ENCODE measurements around the gene COX19.

COX19 gene

DNA sequence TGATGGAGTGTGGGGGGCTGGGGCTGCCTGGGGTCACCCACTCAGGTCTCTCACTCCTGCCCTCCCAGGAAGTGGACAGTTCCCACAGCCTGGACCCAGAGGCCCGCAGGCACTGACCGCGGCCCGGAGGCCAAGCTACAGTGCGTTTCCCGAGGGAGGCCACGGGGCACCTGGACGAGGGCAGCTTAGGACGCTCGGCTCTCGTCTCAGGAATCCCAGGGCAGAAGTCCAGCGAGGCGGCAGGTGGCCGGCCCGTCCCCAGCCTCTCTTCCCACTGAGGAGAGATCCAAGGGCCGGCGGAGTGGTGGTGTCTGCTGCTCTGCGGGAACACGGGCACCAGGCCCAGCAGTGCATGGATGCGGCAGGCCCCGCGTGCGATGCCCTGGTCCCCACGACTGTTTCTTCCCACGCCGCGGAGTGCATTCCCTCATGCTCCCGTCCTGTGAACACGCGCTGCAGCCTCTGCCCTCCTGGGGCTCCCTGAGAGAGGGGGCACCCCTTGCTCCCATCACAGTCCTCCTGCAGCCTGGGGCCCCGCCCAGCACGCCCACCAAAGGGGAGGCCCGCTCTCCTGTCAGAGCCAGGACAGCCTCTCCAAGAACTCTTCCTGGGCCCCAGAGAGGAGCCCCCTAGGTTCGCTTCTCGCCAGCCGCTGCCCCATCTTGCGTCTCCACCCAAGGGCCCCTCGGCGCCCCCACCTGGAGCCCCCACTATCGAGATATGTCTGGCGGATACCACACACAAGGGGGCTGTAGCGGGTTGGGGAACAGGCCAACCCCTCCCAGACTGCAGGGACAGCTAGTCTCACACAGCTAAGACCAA, 44.7 kb upstream of the COX19 start:
- H3K9me3 ChIP-seq (ENCODE audit: low read depth, low read length): no peaks in the 10 kb centered on the region
- H3K27ac ChIP-seq: no peak overlapping the region
- H3K9ac ChIP-seq (ENCODE audit: insufficient read length): no peak overlapping the region
- no peak for DNase-seq (ENCODE audit: low read depth, low spot score)
- H3K36me3 ChIP-seq (ENCODE audit: insufficient read depth, low read length): no peaks in the 10 kb centered on the region
- TF ChIP-seq EZH2 (IDR thresholded peaks at IDR 0.05) (no peak), FOXP2 (optimal IDR thresholded peaks at IDR 0.05; ENCODE audit: control extremely low read depth, extremely low read length, insufficient read depth) (no peak), POLR2AphosphoS5 (IDR thresholded peaks at IDR 0.05; ENCODE audit: borderline replicate concordance, low read depth, low read length) (no peak)
- H3K4me3 ChIP-seq: no peak overlapping the region

DNA sequence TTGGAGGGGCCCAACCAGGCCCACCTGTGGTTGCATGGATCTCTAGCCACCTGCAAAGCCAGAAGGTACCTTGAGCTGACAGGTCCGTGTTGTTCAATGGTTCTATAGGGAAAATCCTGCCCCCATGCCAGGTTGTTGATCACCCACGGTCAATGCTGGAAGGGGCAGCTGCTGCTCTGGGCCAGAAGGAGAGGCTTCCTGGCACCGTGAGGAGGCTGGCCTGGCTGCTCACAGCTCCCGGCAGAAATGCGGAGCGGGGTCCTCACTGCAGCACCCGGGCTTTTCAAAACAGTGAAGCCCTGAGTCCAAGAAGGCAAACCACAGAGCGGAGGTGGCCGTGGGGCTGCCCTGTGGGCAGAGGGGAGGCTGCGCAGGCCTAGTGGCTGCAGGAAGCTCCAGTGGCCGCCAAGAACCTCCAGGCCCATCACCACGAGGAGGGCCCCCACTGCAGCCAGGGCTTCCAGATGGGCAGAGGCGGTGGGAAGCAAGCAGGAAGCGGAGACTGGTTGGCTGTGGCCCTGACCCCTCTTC, 44.0 kb upstream of the COX19 start:
- Histone ChIP-seq H3K9me3 (ENCODE audit: low read depth, low read length) (no peaks in the 10 kb centered on the region), H3K4me3 (no peak overlapping the region), H3K36me3 (ENCODE audit: insufficient read depth, low read length) (no peaks in the 10 kb centered on the region), H3K27ac (no peak overlapping the region), H3K9ac (ENCODE audit: insufficient read length) (no peak overlapping the region)
- no peak for TF ChIP-seq FOXP2 (optimal IDR thresholded peaks at IDR 0.05; ENCODE audit: control extremely low read depth, extremely low read length, insufficient read depth)
- no peak for TF ChIP-seq EZH2 (IDR thresholded peaks at IDR 0.05)
- no peak for TF ChIP-seq POLR2AphosphoS5 (IDR thresholded peaks at IDR 0.05; ENCODE audit: borderline replicate concordance, low read depth, low read length)
- DNase-seq (ENCODE audit: low read depth, low spot score): no peak

DNA sequence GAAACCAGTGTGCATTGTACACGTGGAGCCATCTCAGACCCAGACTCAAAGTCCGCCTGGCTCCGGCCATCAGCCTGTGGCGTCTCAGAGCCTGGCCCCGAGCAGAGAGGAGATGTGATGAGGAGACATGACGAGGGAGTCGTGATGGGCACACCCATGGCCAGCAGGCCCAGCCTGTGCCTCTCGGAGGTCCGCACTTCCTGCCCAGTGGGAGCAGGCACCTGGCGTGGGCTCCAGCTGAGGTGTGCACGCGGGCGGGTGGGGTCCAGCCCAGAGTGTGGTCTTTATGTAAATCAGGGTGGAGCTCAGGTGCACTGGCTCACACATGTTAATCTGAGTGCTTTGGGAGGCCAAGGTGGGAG, 43.0 kb upstream of the COX19 start:
- DNase-seq (ENCODE audit: low read depth, low spot score): no peak
- no peaks in the 10 kb centered on the region for H3K9me3 ChIP-seq (ENCODE audit: low read depth, low read length)
- no peak for TF ChIP-seq POLR2AphosphoS5 (IDR thresholded peaks at IDR 0.05; ENCODE audit: borderline replicate concordance, low read depth, low read length)
- TF ChIP-seq EZH2 (IDR thresholded peaks at IDR 0.05): no peak
- no peak for TF ChIP-seq FOXP2 (optimal IDR thresholded peaks at IDR 0.05; ENCODE audit: control extremely low read depth, extremely low read length, insufficient read depth)
- no peak overlapping the region for H3K4me3 ChIP-seq
- no peak overlapping the region for H3K9ac ChIP-seq (ENCODE audit: insufficient read length)
- H3K36me3 ChIP-seq (ENCODE audit: insufficient read depth, low read length): no peaks in the 10 kb centered on the region
- no peak overlapping the region for H3K27ac ChIP-seq

DNA sequence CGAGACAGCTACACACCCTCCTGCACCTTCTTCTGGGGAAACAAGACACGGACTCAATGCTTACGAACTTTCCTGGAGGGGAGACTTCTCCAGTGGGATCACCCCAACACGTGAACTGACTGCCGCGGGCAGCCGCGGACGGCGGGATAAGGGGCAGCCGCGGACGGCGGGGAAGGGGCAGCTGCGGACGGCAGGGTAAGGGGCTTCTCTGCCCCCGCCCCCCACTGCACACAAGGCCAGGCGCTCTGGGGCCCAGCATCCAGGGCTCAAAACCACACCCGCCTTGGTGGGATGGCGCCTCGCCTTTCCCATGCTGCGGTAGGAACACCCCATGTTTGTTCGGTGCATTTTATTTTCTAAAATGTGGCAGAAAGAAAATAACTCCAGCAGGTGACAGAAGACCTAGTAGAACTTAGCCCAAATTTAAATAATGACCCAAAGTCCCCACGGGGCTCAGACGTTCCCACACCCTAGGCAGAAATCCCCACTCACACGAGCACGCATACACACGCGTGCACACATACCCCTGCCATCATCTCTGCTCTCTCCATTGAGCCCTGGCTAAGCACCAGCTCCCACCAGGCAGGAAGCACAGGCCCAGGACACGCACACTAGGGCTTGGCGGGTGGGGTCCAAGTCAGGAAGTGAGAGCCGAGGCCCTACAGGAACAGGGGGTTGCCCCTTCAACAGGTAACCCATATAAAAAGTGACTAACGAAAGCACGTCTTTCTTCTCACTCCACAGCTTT, 42.4 kb upstream of the COX19 start:
- DNase-seq (ENCODE audit: low read depth, low spot score): no peak
- H3K4me3 ChIP-seq: no peak overlapping the region
- H3K36me3 ChIP-seq (ENCODE audit: insufficient read depth, low read length): no peaks in the 10 kb centered on the region
- H3K27ac ChIP-seq: no peak overlapping the region
- H3K9ac ChIP-seq (ENCODE audit: insufficient read length): no peak overlapping the region
- TF ChIP-seq EZH2 (IDR thresholded peaks at IDR 0.05): no peak
- no peak for TF ChIP-seq FOXP2 (optimal IDR thresholded peaks at IDR 0.05; ENCODE audit: control extremely low read depth, extremely low read length, insufficient read depth)
- TF ChIP-seq POLR2AphosphoS5 (IDR thresholded peaks at IDR 0.05; ENCODE audit: borderline replicate concordance, low read depth, low read length): no peak
- no peaks in the 10 kb centered on the region for H3K9me3 ChIP-seq (ENCODE audit: low read depth, low read length)

DNA sequence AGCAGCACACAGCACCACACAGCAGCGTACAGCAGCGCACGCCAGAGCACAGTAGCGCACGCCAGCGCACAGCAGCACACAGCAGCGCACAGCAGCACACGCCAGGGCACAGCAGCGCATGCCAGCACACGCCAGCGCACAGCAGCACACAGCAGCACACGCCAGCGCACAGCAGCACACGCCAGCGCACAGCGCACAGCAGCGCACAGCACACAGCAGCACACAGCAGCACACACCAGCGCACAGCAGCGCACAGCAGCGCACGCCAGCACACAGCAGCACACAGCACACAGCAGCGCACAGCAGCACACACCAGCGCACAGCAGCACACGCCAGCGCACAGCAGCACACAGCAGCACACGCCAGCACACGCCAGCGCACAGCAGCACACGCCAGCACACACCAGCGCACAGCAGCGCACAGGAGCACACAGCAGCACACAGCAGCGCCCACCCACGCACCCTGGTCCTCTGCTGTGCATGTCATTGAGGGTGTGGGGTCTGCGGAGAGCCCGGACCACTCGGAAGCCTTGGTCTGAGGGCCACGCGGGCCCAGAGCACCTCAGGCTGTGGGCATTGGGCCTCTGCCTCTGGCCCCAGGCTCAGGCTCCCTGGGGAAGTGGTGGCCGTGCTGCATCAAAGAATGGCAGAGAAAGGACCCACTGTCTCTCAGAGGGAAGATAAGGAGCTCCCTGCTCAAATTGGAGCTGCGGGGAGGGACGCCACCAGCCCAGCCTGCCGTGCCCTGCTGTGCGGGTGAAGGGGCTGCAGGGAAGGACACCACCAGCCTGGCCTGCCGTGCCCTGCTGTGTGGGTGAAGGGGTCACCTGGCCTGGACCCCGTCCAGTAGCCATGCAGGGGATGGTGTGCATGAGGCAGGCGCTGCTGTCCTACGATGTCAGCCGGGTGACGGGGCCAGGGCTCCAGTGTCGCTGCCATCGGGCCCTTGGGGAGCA, 41.5 kb upstream of the COX19 start:
- DNase-seq (ENCODE audit: low read depth, low spot score): no peak
- no peak overlapping the region for H3K27ac ChIP-seq
- H3K36me3 ChIP-seq (ENCODE audit: insufficient read depth, low read length): no peaks in the 10 kb centered on the region
- no peak for TF ChIP-seq EZH2 (IDR thresholded peaks at IDR 0.05)
- TF ChIP-seq FOXP2 (optimal IDR thresholded peaks at IDR 0.05; ENCODE audit: control extremely low read depth, extremely low read length, insufficient read depth): no peak
- no peak for TF ChIP-seq POLR2AphosphoS5 (IDR thresholded peaks at IDR 0.05; ENCODE audit: borderline replicate concordance, low read depth, low read length)
- H3K9ac ChIP-seq (ENCODE audit: insufficient read length): no peak overlapping the region
- H3K4me3 ChIP-seq: no peak overlapping the region
- no peaks in the 10 kb centered on the region for H3K9me3 ChIP-seq (ENCODE audit: low read depth, low read length)

DNA sequence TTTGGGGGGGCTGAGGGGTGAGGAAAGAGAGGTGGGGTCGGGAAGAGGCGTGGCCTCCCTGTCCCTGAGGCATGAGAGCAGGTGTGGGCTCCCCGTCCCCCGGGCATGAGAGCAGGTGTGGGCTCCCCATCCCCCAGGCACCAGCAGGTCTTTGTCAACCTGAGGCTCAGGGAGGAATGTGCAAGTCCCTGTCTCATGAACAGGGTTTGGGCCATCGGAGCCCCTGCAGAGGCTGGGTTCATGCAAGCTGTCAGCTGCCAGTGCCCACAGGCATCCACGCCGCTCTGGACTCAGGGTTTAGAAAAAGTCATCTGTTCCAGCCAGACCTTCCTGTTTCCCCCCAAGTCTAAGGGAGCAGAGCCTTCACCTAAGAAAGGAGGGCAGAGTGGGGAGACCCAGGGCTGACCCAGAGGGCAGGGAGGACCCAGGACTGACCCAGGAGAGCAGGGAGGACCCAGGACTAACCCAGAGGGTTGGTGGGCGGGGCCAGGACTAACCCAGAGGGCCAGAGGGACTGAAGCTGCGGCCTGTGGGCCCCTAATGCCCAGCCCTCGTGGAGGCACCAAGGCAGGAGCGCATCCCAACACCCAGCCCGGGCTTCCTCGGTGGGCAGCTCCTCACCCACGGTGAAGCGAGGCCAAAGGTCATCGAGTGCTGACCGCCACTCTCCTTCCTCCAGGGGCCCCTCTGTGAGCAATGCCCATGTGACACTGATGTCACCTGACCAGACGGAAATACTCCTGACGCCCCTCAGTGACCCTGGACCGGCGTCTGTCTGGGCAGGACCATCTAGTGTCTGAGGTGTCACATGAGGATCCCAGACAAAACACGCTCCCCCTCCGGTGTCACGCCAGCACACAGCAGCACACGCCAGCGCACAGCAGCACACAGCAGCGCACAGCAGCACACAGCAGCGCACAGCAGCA, 40.1 kb upstream of the COX19 start:
- no peak for DNase-seq (ENCODE audit: low read depth, low spot score)
- H3K27ac ChIP-seq: no peak overlapping the region
- TF ChIP-seq POLR2AphosphoS5 (IDR thresholded peaks at IDR 0.05; ENCODE audit: borderline replicate concordance, low read depth, low read length): no peak
- TF ChIP-seq FOXP2 (optimal IDR thresholded peaks at IDR 0.05; ENCODE audit: control extremely low read depth, extremely low read length, insufficient read depth): no peak
- TF ChIP-seq EZH2 (IDR thresholded peaks at IDR 0.05): no peak

DNA sequence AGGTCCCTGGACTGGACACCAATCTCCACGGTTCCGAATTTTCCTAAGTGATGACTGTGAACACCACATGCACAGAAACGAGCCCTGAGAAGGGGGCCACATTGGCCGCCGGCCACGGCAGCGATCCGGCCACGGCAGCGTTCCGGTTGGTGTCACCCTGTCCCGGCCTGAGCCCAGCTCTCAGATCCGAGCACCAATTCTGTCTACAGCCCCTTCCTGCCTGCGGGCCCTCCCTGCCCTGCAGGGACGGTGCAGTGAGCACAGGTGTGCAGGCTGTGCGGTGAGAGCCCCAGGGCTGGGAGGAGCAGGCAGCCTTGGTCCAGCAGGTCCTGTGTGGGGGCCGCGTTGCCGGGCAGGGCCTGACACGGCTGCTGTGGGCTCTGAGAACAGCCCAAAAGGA, 39.3 kb upstream of the COX19 start:
- Histone ChIP-seq H3K27ac (no peak overlapping the region), H3K9ac (ENCODE audit: insufficient read length) (no peak overlapping the region), H3K36me3 (ENCODE audit: insufficient read depth, low read length) (no peaks in the 10 kb centered on the region), H3K9me3 (ENCODE audit: low read depth, low read length) (no peaks in the 10 kb centered on the region), H3K4me3 (no peak overlapping the region)
- no peak for DNase-seq (ENCODE audit: low read depth, low spot score)
- no peak for TF ChIP-seq FOXP2 (optimal IDR thresholded peaks at IDR 0.05; ENCODE audit: control extremely low read depth, extremely low read length, insufficient read depth)
- TF ChIP-seq POLR2AphosphoS5 (IDR thresholded peaks at IDR 0.05; ENCODE audit: borderline replicate concordance, low read depth, low read length): no peak
- no peak for TF ChIP-seq EZH2 (IDR thresholded peaks at IDR 0.05)

More for the DNA sequence above, 40.1 kb upstream of the COX19 start:
- no peaks in the 10 kb centered on the region for H3K9me3 ChIP-seq (ENCODE audit: low read depth, low read length)
- no peaks in the 10 kb centered on the region for H3K36me3 ChIP-seq (ENCODE audit: insufficient read depth, low read length)
- no peak overlapping the region for H3K4me3 ChIP-seq
- no peak overlapping the region for H3K9ac ChIP-seq (ENCODE audit: insufficient read length)
